Esophagus muscularis mucosa (tissue), 4 donors: Measurements from ENCODE around the gene XYLT1. TPM values are rescaled to one million over a fixed set of nuclear protein-coding genes. Genes with fewer than 3 reads are reported as not detected.

Experiments
- DNase-seq: peaks from one replicate; pipeline ENCODE4 v3.0.0-alpha.2; 2017; ENCODE audit errors: extremely low spot score
- H3K27ac ChIP-seq, 4 donors: fragments of 200-600 bp; sonication (generic); replicated peaks in 1 of 4; 1 replicate in 3 of 4; 2 replicates in 1 of 4; pipeline ENCODE4 v1.5.1; 2016 to 2019; ENCODE audit warnings: mild to moderate bottlenecking in 1 of 4
- H3K27me3 ChIP-seq, 4 donors: fragments of 200-600 bp; sonication (generic); one replicate each; pipeline versions ENCODE4 v1.5.1 to v1.6.0; 2016 to 2019
- H3K36me3 ChIP-seq, 4 donors: fragments of 200-600 bp; sonication (generic); one replicate each; pipeline ENCODE4 v1.5.1; 2016 to 2019
- H3K4me1 ChIP-seq, 4 donors: fragments of 200-600 bp; sonication (generic); one replicate each; pipeline ENCODE4 v1.5.1; 2016 to 2019
- H3K4me3 ChIP-seq, 4 donors: fragments of 200-600 bp; sonication (generic); 1 replicate in 2 of 4; 2 replicates in 2 of 4; pipeline ENCODE4 v1.5.1; 2016 to 2019; ENCODE audit warnings: mild to moderate bottlenecking in 4 of 4, moderate library complexity in 1 of 4
- H3K9me3 ChIP-seq, 4 donors: fragments of 200-600 bp; sonication (generic); 1 replicate in 3 of 4; 2 replicates in 1 of 4; pipeline ENCODE4 v1.5.1; 2016 to 2019
- CTCF ChIP-seq, 3 experiments: fragments of 200-600 bp in 2 of 3; fragments of 450-650 bp in 1 of 3; sonication (generic) in 2 of 3; IDR thresholded peaks; one replicate each; pipeline ENCODE4 v1.5.1; 2017 to 2019; ENCODE audit warnings: antibody characterized with exemption in 3 of 3, mild to moderate bottlenecking in 2 of 3, moderate library complexity in 1 of 3
- EP300 ChIP-seq: sonication (generic); formaldehyde crosslinking; IDR thresholded peaks from one replicate; pipeline ENCODE4 v1.6.1; 2017; ENCODE audit warnings: antibody characterized with exemption
- POLR2A ChIP-seq: fragments of 450-650 bp; IDR thresholded peaks from one replicate; pipeline ENCODE4 v1.6.1; 2017; ENCODE audit warnings: antibody characterized with exemption, moderate library complexity, mild to moderate bottlenecking, low read depth
- POLR2AphosphoS5 ChIP-seq, 2 donors: sonication (generic); formaldehyde crosslinking; IDR thresholded peaks; one replicate each; pipeline ENCODE4 v1.6.1; 2017; ENCODE audit warnings: antibody characterized with exemption in 2 of 2
- WGBS: methylation state at CpG from one replicate; pipeline ENCODE4 v1.1.5; 2018; 5-methylcytosine and 5-hydroxymethylcytosine counted together
- intact Hi-C: fragments of 100-400 bp; cut with DNase I; formaldehyde crosslinking; loops from one replicate; pipeline ENCODE4 v1.15.1; 2023
- total RNA-seq, 4 donors: library from RNA; depleted of rRNA; stranded (reverse); fragments of >200 nt; gene quantifications; one replicate each; pipeline versions ENCODE4 v1.1.0 to v1.2.1, GENCODE V29; 2016

XYLT1 gene
- total RNA-seq, 4 donors from 2014 or later: 25.2 to 57.1 (median 33.5) TPM

GRCh38 chr16:17409894-17410293, 60.9 kb downstream of the XYLT1 start:
- Histone ChIP-seq H3K27me3 (no peaks in the 10 kb centered on the region), H3K4me1 (peaks cover 8 to 93% (median 74%) of the 10 kb centered on the region in 4 donors), H3K9me3 (no peaks in the 10 kb centered on the region), H3K4me3 (no peak overlapping the region), H3K27ac (peak overlapping the region; percentile 24 to 95 (median 60)), H3K36me3 (no peaks in the 10 kb centered on the region)
- TF ChIP-seq EP300 (no peak), CTCF (IDR thresholded peaks at IDR 0.05) (no peak), POLR2A (no peak), POLR2AphosphoS5 (IDR thresholded peaks at IDR 0.05) (no peak)
- WGBS: 92% methylated on average over 3 of the region's 3 CpGs
- intact Hi-C loops: loop anchor here (5.0 kb wide), 1 partner anchor 63 kb away; no protein-coding TSS in a partner anchor
- no peak for DNase-seq

- H3K27ac ChIP-seq: peak overlapping the region; percentile 89 to 95 (median 94)
- no peaks in the 10 kb centered on the region for H3K27me3 ChIP-seq
- H3K4me1 ChIP-seq: peaks cover 15 to 93% (median 76%) of the 10 kb centered on the region in 4 donors
- H3K36me3 ChIP-seq: no peaks in the 10 kb centered on the region
- DNase-seq: no peak
- intact Hi-C loops: loop anchor here (5.0 kb wide), 1 partner anchor 62 kb away; no protein-coding TSS in a partner anchor
- H3K4me3 ChIP-seq: no peak overlapping the region
- no peak for TF ChIP-seq POLR2A
- no peak for TF ChIP-seq CTCF (IDR thresholded peaks at IDR 0.05)
- TF ChIP-seq POLR2AphosphoS5 (IDR thresholded peaks at IDR 0.05): no peak
- no peak for TF ChIP-seq EP300
- H3K9me3 ChIP-seq: no peaks in the 10 kb centered on the region
- WGBS: 80% methylated on average over 7 of the region's 7 CpGs
Observed at GRCh38 chr16:17408955-17409441, 61.8 kb downstream of the XYLT1 start.

GRCh38 chr16:17408296-17408695, 62.5 kb downstream of the XYLT1 start:
- TF ChIP-seq CTCF (IDR thresholded peaks at IDR 0.05): no peak
- TF ChIP-seq POLR2AphosphoS5 (IDR thresholded peaks at IDR 0.05): peak in 1 of 2 donors; percentile 23
- TF ChIP-seq EP300: no peak
- no peak for TF ChIP-seq POLR2A
- Histone ChIP-seq H3K4me3 (no peak overlapping the region), H3K36me3 (no peaks in the 10 kb centered on the region), H3K27ac (peak overlapping the region; percentile 89 to 95 (median 94)), H3K4me1 (peaks cover 15 to 93% (median 77%) of the 10 kb centered on the region in 4 donors), H3K27me3 (no peaks in the 10 kb centered on the region), H3K9me3 (no peaks in the 10 kb centered on the region)
- intact Hi-C loops: loop anchor here (5.0 kb wide), 1 partner anchor 61 kb away; no protein-coding TSS in a partner anchor
- WGBS: 55% methylated on average over 5 of the region's 5 CpGs
- DNase-seq: no peak

- WGBS: 95% methylated on average over 3 of the region's 3 CpGs
- intact Hi-C loops: loop anchor here (5.0 kb wide), 1 partner anchor 60 kb away; no protein-coding TSS in a partner anchor
- H3K4me1 ChIP-seq: peaks cover 15 to 85% (median 73%) of the 10 kb centered on the region in 4 donors
- no peak for DNase-seq
- H3K4me3 ChIP-seq: no peak overlapping the region
- no peaks in the 10 kb centered on the region for H3K27me3 ChIP-seq
- H3K9me3 ChIP-seq: no peaks in the 10 kb centered on the region
- H3K27ac ChIP-seq: peak overlapping the region; percentile 89 to 95 (median 94)
- H3K36me3 ChIP-seq: no peaks in the 10 kb centered on the region
- TF ChIP-seq EP300: no peak
Observed at GRCh38 chr16:17407321-17407720, 63.4 kb downstream of the XYLT1 start.

GRCh38 chr16:17404941-17405689, 65.6 kb downstream of the XYLT1 start:
- no peaks in the 10 kb centered on the region for H3K27me3 ChIP-seq
- TF ChIP-seq EP300 (peak; percentile 84), POLR2A (no peak), POLR2AphosphoS5 (IDR thresholded peaks at IDR 0.05) (peak; percentile 84 to 88)
- no peaks in the 10 kb centered on the region for H3K9me3 ChIP-seq
- peak; percentile 94 for DNase-seq
- peaks cover 15 to 83% (median 70%) of the 10 kb centered on the region in 4 donors for H3K4me1 ChIP-seq
- WGBS: 52% methylated on average over 14 of the region's 24 CpGs
- intact Hi-C loops: loop anchor here (5.0 kb wide), 1 partner anchor 58 kb away; no protein-coding TSS in a partner anchor
- peak overlapping the region; percentile 2 to 20 (median 10) for H3K4me3 ChIP-seq
- peak overlapping the region; percentile 89 to 95 (median 94) for H3K27ac ChIP-seq
- no peaks in the 10 kb centered on the region for H3K36me3 ChIP-seq
